A549 (cell line): ENCODE data around the gene LOXHD1. TPM values are rescaled to one million over a fixed set of nuclear protein-coding genes. Genes with fewer than 3 reads are reported as not detected.
A peak's percentile ranks its signal among the peaks of the same experiment; 100 is the strongest.

ENCODE experiments used
- ATAC-seq, 2 experiments: fragments of 200-7000 bp in 1 of 2; fragments of >200 bp in 1 of 2; cut with Nextera tagmentation in 1 of 2; cut with Tn5 transposase in 1 of 2; 3 replicates each; pipeline versions ENCODE4 v1.8.0 to v1.9.1; 2018 to 2020; ENCODE audit warnings: mild to moderate bottlenecking in 1 of 2, moderate library complexity in 1 of 2
- CTCF ChIA-PET: fragments of 300-600 bp; sonication (Branson Sonifier 250); formaldehyde crosslinking; extraction: SDS; loops from one replicate; lab custom pipeline; 2021; ENCODE audit warnings: antibody characterized with exemption, inconsistent platforms; lab: Yijun Ruan, JAX
- POLR2A ChIA-PET: fragments of 350-600 bp; formaldehyde crosslinking; extraction: SDS; loops from one replicate; lab custom pipeline; 2021; ENCODE audit warnings: antibody characterized with exemption, inconsistent platforms; lab: Yijun Ruan, JAX
- DNase-seq, 2 experiments: peaks; one replicate each; pipeline versions ENCODE4 v3.0.0 to v3.0.0-alpha.2; 2011 to 2016; ENCODE audit warnings: low read depth in 1 of 2, low spot score in 1 of 2
- FAIRE-seq: peaks from 2 replicates; lab custom pipeline; 2011; peaks lifted over from hg19 to GRCh38; lab: Jason Lieb, UNC
- H3K27ac ChIP-seq, 2 experiments: fragments of >200 bp; sonication (Bioruptor Twin); formaldehyde crosslinking; 3 replicates each; pipeline ENCODE4 v1.5.1; 2016 to 2017
- H3K4me1 ChIP-seq: fragments of >200 bp; sonication (Bioruptor Twin); formaldehyde crosslinking; 3 replicates; pipeline ENCODE4 v1.6.1; 2016
- H3K4me2 ChIP-seq: fragments of >200 bp; sonication (Bioruptor Twin); formaldehyde crosslinking; 3 replicates; pipeline ENCODE4 v1.6.1; 2016
- H3K4me3 ChIP-seq: fragments of >200 bp; sonication (Bioruptor Twin); formaldehyde crosslinking; 3 replicates; pipeline ENCODE4 v1.5.1; 2016
- H3K9me3 ChIP-seq: fragments of >200 bp; sonication (Bioruptor Twin); formaldehyde crosslinking; 3 replicates; pipeline ENCODE4 v1.6.1; 2016
- BCL3 ChIP-seq: fragments of >200 bp; sonication (Bioruptor Twin); formaldehyde crosslinking; IDR thresholded peaks from 3 replicates; pipeline ENCODE4 v1.6.1; 2016
- BHLHE40 ChIP-seq: IDR thresholded peaks from 2 replicates; pipeline ENCODE4 v1.6.1; 2012; ENCODE audit warnings: low read depth, low read length, inconsistent platforms
- CHD2 ChIP-seq: fragments of 150-350 bp; IDR thresholded peaks from 2 replicates; pipeline ENCODE4 v1.6.1; 2014; ENCODE audit warnings: low read length; ENCODE audit not compliant: partially characterized antibody
- CHD4 ChIP-seq: fragments of 200-600 bp; sonication (generic); IDR thresholded peaks from 2 replicates; pipeline ENCODE4 v1.6.1; 2016; ENCODE audit warnings: antibody characterized with exemption, mild to moderate bottlenecking, borderline replicate concordance
- CTCF ChIP-seq: fragments of >200 bp; sonication (Bioruptor Twin); formaldehyde crosslinking; IDR thresholded peaks from 3 replicates; pipeline ENCODE4 v1.5.1; 2016
- EHF ChIP-seq: fragments of 250-450 bp; sonication (Bioruptor Pico); IDR thresholded peaks from 2 replicates; pipeline ENCODE4 v1.5.0; 2020; ENCODE audit warnings: mild to moderate bottlenecking
- EHMT2 ChIP-seq: fragments of 200-600 bp; sonication (generic); IDR thresholded peaks from 2 replicates; pipeline ENCODE4 v1.6.1; 2016; ENCODE audit warnings: antibody characterized with exemption, low read depth, mild to moderate bottlenecking, moderate library complexity
- ELK1 ChIP-seq: fragments of 150-350 bp; IDR thresholded peaks from 2 replicates; pipeline ENCODE4 v1.6.1; 2014; ENCODE audit warnings: low read depth, mild to moderate bottlenecking, low read length
- EP300 ChIP-seq, 2 experiments: fragments of >200 bp; sonication (Bioruptor Twin); formaldehyde crosslinking; IDR thresholded peaks; 2 replicates in 1 of 2; 3 replicates in 1 of 2; pipeline ENCODE4 v1.6.1; 2016 to 2017
- FOXS1 ChIP-seq: fragments of 250-450 bp; sonication (Bioruptor Pico); IDR thresholded peaks from 2 replicates; pipeline ENCODE4 v1.5.0; 2020; ENCODE audit warnings: mild to moderate bottlenecking, moderate library complexity
- GATA3 ChIP-seq: IDR thresholded peaks from 2 replicates; pipeline ENCODE4 v1.6.1; 2012; ENCODE audit warnings: borderline replicate concordance
- HDAC2 ChIP-seq: fragments of 200-600 bp; sonication (generic); IDR thresholded peaks from 2 replicates; pipeline ENCODE4 v1.6.1; 2016
- HES2 ChIP-seq: fragments of >200 bp; sonication (Bioruptor Twin); formaldehyde crosslinking; IDR thresholded peaks from 2 replicates; pipeline ENCODE4 v1.6.1; 2016
- HEYL ChIP-seq: fragments of 250-450 bp; sonication (Bioruptor Pico); IDR thresholded peaks from 2 replicates; pipeline ENCODE4 v1.8.0; 2021; ENCODE audit warnings: mild to moderate bottlenecking, moderate library complexity
- HOXA7 ChIP-seq: fragments of 250-450 bp; sonication (Bioruptor Pico); IDR thresholded peaks from 2 replicates; pipeline ENCODE4 v1.5.0; 2020; ENCODE audit warnings: mild to moderate bottlenecking, moderate library complexity
- HOXB13 ChIP-seq: fragments of 250-450 bp; sonication (Bioruptor Pico); IDR thresholded peaks from 2 replicates; pipeline ENCODE4 v1.5.0; 2020; ENCODE audit warnings: low read depth, mild to moderate bottlenecking, moderate library complexity
- HOXB5 ChIP-seq: fragments of 250-450 bp; sonication (Bioruptor Pico); IDR thresholded peaks from 2 replicates; pipeline ENCODE4 v1.5.0; 2020; ENCODE audit warnings: mild to moderate bottlenecking, moderate library complexity
- JUN ChIP-seq, 2 experiments: fragments of >200 bp; sonication (Bioruptor Twin); formaldehyde crosslinking; IDR thresholded peaks; 2 replicates in 1 of 2; 3 replicates in 1 of 2; pipeline ENCODE4 v1.6.1; 2016 to 2017
- KDM1A ChIP-seq: fragments of 200-600 bp; sonication (generic); IDR thresholded peaks from 2 replicates; pipeline ENCODE4 v1.6.1; 2016; ENCODE audit warnings: low read depth, mild to moderate bottlenecking
- KDM5A ChIP-seq: fragments of 200-600 bp; sonication (generic); IDR thresholded peaks from 2 replicates; pipeline ENCODE4 v1.6.1; 2016; ENCODE audit warnings: antibody characterized with exemption, mild to moderate bottlenecking
- MAFK ChIP-seq: fragments of 450-650 bp; IDR thresholded peaks from 2 replicates; pipeline ENCODE4 v1.6.1; 2014; ENCODE audit not compliant: partially characterized antibody
- MYC ChIP-seq: IDR thresholded peaks from 2 replicates; pipeline ENCODE4 v1.6.1; 2012; ENCODE audit warnings: mild to moderate bottlenecking, inconsistent platforms, low read length, improper control_type of control experiment, borderline replicate concordance
- NR3C1 ChIP-seq: fragments of >200 bp; sonication (Bioruptor Twin); formaldehyde crosslinking; IDR thresholded peaks from 3 replicates; pipeline ENCODE4 v1.6.1; 2017
- POLR2AphosphoS2 ChIP-seq: conservative IDR thresholded peaks from 2 replicates; pipeline ENCODE4 v1.6.1; 2012; ENCODE audit warnings: low read length, improper control_type of control experiment, inconsistent platforms
- RAD21 ChIP-seq, 2 experiments: fragments of >200 bp in 1 of 2; sonication (Bioruptor Twin) in 1 of 2; formaldehyde crosslinking in 1 of 2; IDR thresholded peaks in 1 of 2; conservative IDR thresholded peaks in 1 of 2; 2 replicates in 1 of 2; 3 replicates in 1 of 2; pipeline ENCODE4 v1.6.1; 2012 to 2018; ENCODE audit warnings: inconsistent platforms in 1 of 2
- RARB ChIP-seq: fragments of 250-450 bp; sonication (Bioruptor Pico); IDR thresholded peaks from 2 replicates; pipeline ENCODE4 v1.8.0; 2021; ENCODE audit warnings: mild to moderate bottlenecking, moderate library complexity
- RCOR1 ChIP-seq: fragments of 150-350 bp; IDR thresholded peaks from 2 replicates; pipeline ENCODE4 v1.6.1; 2014; ENCODE audit warnings: antibody characterized with exemption, low read length, low read depth
- RNF2 ChIP-seq: fragments of 200-600 bp; sonication (generic); IDR thresholded peaks from 2 replicates; pipeline ENCODE4 v1.6.1; 2016; ENCODE audit warnings: low read depth, mild to moderate bottlenecking, antibody characterized with exemption, moderate library complexity, borderline replicate concordance
- SREBF2 ChIP-seq: fragments of 450-650 bp; IDR thresholded peaks from 2 replicates; pipeline ENCODE4 v1.6.1; 2014; ENCODE audit warnings: mild to moderate bottlenecking, moderate library complexity
- TP53 ChIP-seq: fragments of 250-450 bp; sonication (Bioruptor Pico); IDR thresholded peaks from 2 replicates; pipeline ENCODE4 v1.5.0; 2021; ENCODE audit warnings: mild to moderate bottlenecking, moderate library complexity
- ZNF302 ChIP-seq: fragments of 250-450 bp; sonication (Bioruptor Pico); IDR thresholded peaks from 2 replicates; pipeline ENCODE4 v1.9.0; 2021; ENCODE audit warnings: inconsistent platforms, mild to moderate bottlenecking, moderate library complexity
- whole genome bisulfite sequencing: methylation state at CpG from one replicate; pipeline ENCODE4 v1.1.6; 2017; ENCODE audit errors: missing lambda C conversion rate; 5-methylcytosine and 5-hydroxymethylcytosine counted together
- polyA plus RNA-seq, 4 experiments: library from polyadenylated mRNA; depleted of rRNA in 3 of 4; stranded (reverse); fragments of >200 nt; fragmentation: RNase III in 1 of 4; extraction: RNeasy Plus Mini Kit Qiagen cat#74134 plus additional on column Dnase treatment in 1 of 4; gene quantifications; 2 replicates in 3 of 4; 3 replicates in 1 of 4; pipeline ENCODE4 v1.2.3, GENCODE V29; 2011 to 2017

Gene LOXHD1
- polyA plus RNA-seq, 2 of the 4 experiments (the other 2 are of a cell fraction), result not detected

GRCh38 chr18:46518438-46518837 lies 138.6 kb downstream of the LOXHD1 start:
- H3K4me3 ChIP-seq, result no peak overlapping the region
- POLR2A ChIA-PET, result no interaction called here
- H3K27ac ChIP-seq, result no peak overlapping the region
- WGBS, result 16% methylated on average over 3 of the region's 6 CpGs
- no peak overlapping the region for H3K4me2 ChIP-seq
- no peak for FAIRE-seq
- ATAC-seq, result peak; percentile 39 to 64; a peak in 3 of 6 replicates
- DNase-seq, result peak in 1 of 2 experiments; percentile 3
- TF ChIP-seq ELK1, result no peak
- TF ChIP-seq NR3C1, result no peak
- TF ChIP-seq CTCF, result no peak
- no peak for TF ChIP-seq GATA3
- no peak for TF ChIP-seq EHMT2
- no peak for TF ChIP-seq RARB
- TF ChIP-seq HOXA7, result no peak
- TF ChIP-seq JUN (IDR thresholded peaks at IDR 0.05), result no peak
- no peak for TF ChIP-seq RNF2
- no peak for TF ChIP-seq HES2
- TF ChIP-seq CHD2, result no peak
- no peak for TF ChIP-seq EP300 (IDR thresholded peaks at IDR 0.05)
- TF ChIP-seq MYC, result no peak
- TF ChIP-seq HEYL, result no peak
- no peak for TF ChIP-seq HOXB5 (CRISPR knock-in tag)
- no peak for TF ChIP-seq KDM1A
- TF ChIP-seq FOXS1 (CRISPR knock-in tag), result no peak
- H3K9me3 ChIP-seq, result no peaks in the 10 kb centered on the region
- no peaks in the 10 kb centered on the region for H3K4me1 ChIP-seq
- CTCF ChIA-PET, result interaction anchor here (1.6 to 1.7 kb wide), 2 partner anchors 9 to 237 kb away, joined by 3 to 9 read pairs; no protein-coding TSS in a partner anchor

- CTCF ChIA-PET, result interaction anchor here (1.3 kb wide), 1 partner anchor 236 kb away, joined by 4 read pairs; no protein-coding TSS in a partner anchor
- Histone ChIP-seq H3K27ac (no peak overlapping the region), H3K4me3 (no peak overlapping the region), H3K4me2 (no peak overlapping the region), H3K4me1 (no peaks in the 10 kb centered on the region), H3K9me3 (no peaks in the 10 kb centered on the region)
- POLR2A ChIA-PET, result no interaction called here
- ATAC-seq (no peak), DNase-seq (no peak), FAIRE-seq (no peak)
- TF ChIP-seq HDAC2, result no peak
- no peak for TF ChIP-seq KDM5A
- TF ChIP-seq EHF, result no peak
- TF ChIP-seq POLR2AphosphoS2, result no peak
- TF ChIP-seq TP53, result no peak
- TF ChIP-seq HOXB13 (CRISPR knock-in tag), result no peak
- no peak for TF ChIP-seq NR3C1
- TF ChIP-seq EHMT2, result no peak
- no peak for TF ChIP-seq CHD2
- TF ChIP-seq RAD21 (conservative IDR thresholded peaks at IDR 0.05 in 1 of 2, IDR thresholded peaks at IDR 0.05 in 1 of 2), result no peak
Observed at GRCh38 chr18:46516555-46516954, 140.5 kb downstream of the LOXHD1 start.

GRCh38 chr18:46510386-46510785 lies 146.6 kb downstream of the LOXHD1 start:
- CTCF ChIA-PET, result no interaction called here
- H3K9me3 ChIP-seq, result no peaks in the 10 kb centered on the region
- TF ChIP-seq SREBF2, result no peak
- TF ChIP-seq GATA3, result no peak
- no peak for TF ChIP-seq CTCF
- TF ChIP-seq HES2, result no peak
- no peak for TF ChIP-seq MAFK
- no peak for TF ChIP-seq JUN (IDR thresholded peaks at IDR 0.05)
- no peak for TF ChIP-seq ZNF302 (CRISPR knock-in tag)
- no peak for TF ChIP-seq BCL3
- TF ChIP-seq BHLHE40, result no peak
- no peak for TF ChIP-seq RCOR1
- TF ChIP-seq CHD4, result no peak
- TF ChIP-seq HOXA7, result no peak

More at GRCh38 chr18:46510386-46510785, 146.6 kb downstream of the LOXHD1 start:
- H3K4me3 ChIP-seq, result no peak overlapping the region
- H3K4me2 ChIP-seq, result no peak overlapping the region
- H3K4me1 ChIP-seq, result no peaks in the 10 kb centered on the region
- WGBS, result 13% methylated on average over 6 of the region's 6 CpGs
- POLR2A ChIA-PET, result no interaction called here
- H3K27ac ChIP-seq, result no peak overlapping the region
- FAIRE-seq (no peak), DNase-seq (no peak), ATAC-seq (no peak)
